GM12891 (cell line): ENCODE data around the gene PEA15.

Experiments
- POLR2A ChIP-seq: IDR thresholded peaks from 2 replicates; pipeline ENCODE4 v1.6.1; 2011; ENCODE audit warnings: low read depth, low read length, control low read depth
- POLR2AphosphoS5 ChIP-seq: IDR thresholded peaks from 2 replicates; pipeline ENCODE4 v1.6.1; 2011; ENCODE audit warnings: low read depth, low read length, control low read depth
- POU2F2 ChIP-seq: IDR thresholded peaks from 2 replicates; pipeline ENCODE4 v1.6.1; 2011; ENCODE audit warnings: low read depth, mild to moderate bottlenecking, control low read depth, low read length, moderate library complexity
- SPI1 ChIP-seq: IDR thresholded peaks from 2 replicates; pipeline ENCODE4 v1.6.1; 2011; ENCODE audit warnings: low read depth, low read length, control low read depth
- TAF1 ChIP-seq: IDR thresholded peaks from 2 replicates; pipeline ENCODE4 v1.6.1; 2011; ENCODE audit warnings: low read depth, low read length, control low read depth

- TF ChIP-seq POLR2A = no peak
- TF ChIP-seq POLR2AphosphoS5 = no peak
- no peak for TF ChIP-seq TAF1
- no peak for TF ChIP-seq SPI1
- no peak for TF ChIP-seq POU2F2
Measured at GRCh38 chr1:160207771-160208556, 2.8 kb downstream of the PEA15 start.
